Neural progenitor cell (in vitro differentiated cells): Measurements from ENCODE around the gene LDLRAD4. TPM values are rescaled to one million over a fixed set of nuclear protein-coding genes. Genes with fewer than 3 reads are reported as not detected.

ENCODE experiments used
- DNase-seq: peaks from one replicate; pipeline ENCODE4 v3.0.0-alpha.2; 2016; ENCODE audit warnings: low spot score
- H2AFZ ChIP-seq: fragments of 200-600 bp; sonication (generic); replicated peaks from 2 replicates; pipeline ENCODE4 v1.6.1; 2016; ENCODE audit warnings: antibody characterized with exemption
- H3F3A ChIP-seq: fragments of 200-600 bp; sonication (generic); 2 replicates; pipeline ENCODE4 v1.6.1; 2016; ENCODE audit warnings: antibody characterized with exemption, low read depth
- H3K27ac ChIP-seq: fragments of 200-600 bp; sonication (generic); 2 replicates; pipeline ENCODE4 v1.5.1; 2016; ENCODE audit warnings: mild to moderate bottlenecking
- H3K27me3 ChIP-seq: fragments of 200-600 bp; sonication (generic); 2 replicates; pipeline ENCODE4 v1.6.1; 2016; ENCODE audit warnings: mild to moderate bottlenecking, moderate library complexity
- H3K36me3 ChIP-seq: fragments of 200-600 bp; sonication (generic); 2 replicates; pipeline ENCODE4 v1.5.1; 2016
- H3K4me1 ChIP-seq: fragments of 200-600 bp; sonication (generic); 2 replicates; pipeline ENCODE4 v1.6.1; 2016; ENCODE audit warnings: mixed run types
- H3K4me2 ChIP-seq: fragments of 200-600 bp; sonication (generic); 2 replicates; pipeline ENCODE4 v1.6.1; 2016
- H3K4me3 ChIP-seq: fragments of 200-600 bp; sonication (generic); 2 replicates; pipeline ENCODE4 v1.5.1; 2016
- H3K79me2 ChIP-seq: fragments of 200-600 bp; sonication (generic); 2 replicates; pipeline ENCODE4 v1.6.1; 2016; ENCODE audit warnings: low read depth
- H3K9ac ChIP-seq: fragments of 200-600 bp; sonication (generic); 2 replicates; pipeline ENCODE4 v1.6.1; 2016
- H3K9me3 ChIP-seq: fragments of 200-600 bp; sonication (generic); 2 replicates; pipeline ENCODE4 v1.5.1; 2016; ENCODE audit warnings: low read depth
- H4K20me1 ChIP-seq: fragments of 200-600 bp; sonication (generic); 2 replicates; pipeline ENCODE4 v1.6.1; 2016; ENCODE audit warnings: low read depth
- H3K27ac Mint-ChIP-seq: 3 replicates; pipeline ENCODE4 v1.8.0; 2021; ENCODE audit warnings: mixed read lengths
- H3K27me3 Mint-ChIP-seq: 2 replicates; pipeline ENCODE4 v1.8.0; 2022; ENCODE audit warnings: low read depth, mild to moderate bottlenecking, inconsistent platforms, moderate library complexity, mixed read lengths; ENCODE audit not compliant: insufficient read depth
- H3K36me3 Mint-ChIP-seq: 3 replicates; pipeline ENCODE4 v1.8.0; 2021; ENCODE audit warnings: mixed read lengths
- H3K4me1 Mint-ChIP-seq: 3 replicates; pipeline ENCODE4 v1.8.0; 2021; ENCODE audit warnings: mixed read lengths
- H3K4me3 Mint-ChIP-seq: 3 replicates; pipeline ENCODE4 v1.8.0; 2021; ENCODE audit warnings: mild to moderate bottlenecking, moderate library complexity, mixed read lengths
- H3K9me3 Mint-ChIP-seq: 3 replicates; pipeline ENCODE4 v1.8.0; 2020; ENCODE audit warnings: mixed read lengths
- EZH2 ChIP-seq: fragments of 200-600 bp; sonication (generic); IDR thresholded peaks from 2 replicates; pipeline ENCODE4 v1.6.1; 2017; ENCODE audit warnings: antibody characterized with exemption, mild to moderate bottlenecking, moderate library complexity
- EZH2phosphoT487 ChIP-seq: fragments of 200-600 bp; sonication (generic); IDR thresholded peaks from 2 replicates; pipeline ENCODE4 v1.6.1; 2017; ENCODE audit warnings: antibody characterized with exemption
- total RNA-seq: library from RNA; depleted of rRNA; stranded (reverse); fragments of >200 nt; gene quantifications from 2 replicates; pipeline ENCODE4 v1.2.3, GENCODE V29; 2015; ENCODE audit warnings: low replicate concordance
- TF ChIP-seq, protein P1 (sequence below): fragments of 200-600 bp; sonication (generic); IDR thresholded peaks from 2 replicates; pipeline ENCODE4 v1.5.1; 2017; ENCODE audit warnings: antibody characterized with exemption, mild to moderate bottlenecking

LDLRAD4 gene
- total RNA-seq, 1 donor from 2014 or later, result 0.65 TPM

GRCh38 chr18:13225261-13225660 is 6.7 kb downstream of the LDLRAD4 start:
- no peaks in the 10 kb centered on the region for H3F3A ChIP-seq
- no peak overlapping the region for H2AFZ ChIP-seq
- H3K4me1 ChIP-seq, result peaks cover 19% of the 10 kb centered on the region
- no peaks in the 10 kb centered on the region for H4K20me1 ChIP-seq
- Mint-ChIP-seq H3K27ac (no peak overlapping the region), H3K4me1 (peaks cover 36% of the 10 kb centered on the region), H3K4me3 (no peak overlapping the region), H3K9me3 (no peaks in the 10 kb centered on the region), H3K36me3 (no peaks in the 10 kb centered on the region), H3K27me3 (peaks cover 5% of the 10 kb centered on the region)
- TF ChIP-seq, protein P1, sequence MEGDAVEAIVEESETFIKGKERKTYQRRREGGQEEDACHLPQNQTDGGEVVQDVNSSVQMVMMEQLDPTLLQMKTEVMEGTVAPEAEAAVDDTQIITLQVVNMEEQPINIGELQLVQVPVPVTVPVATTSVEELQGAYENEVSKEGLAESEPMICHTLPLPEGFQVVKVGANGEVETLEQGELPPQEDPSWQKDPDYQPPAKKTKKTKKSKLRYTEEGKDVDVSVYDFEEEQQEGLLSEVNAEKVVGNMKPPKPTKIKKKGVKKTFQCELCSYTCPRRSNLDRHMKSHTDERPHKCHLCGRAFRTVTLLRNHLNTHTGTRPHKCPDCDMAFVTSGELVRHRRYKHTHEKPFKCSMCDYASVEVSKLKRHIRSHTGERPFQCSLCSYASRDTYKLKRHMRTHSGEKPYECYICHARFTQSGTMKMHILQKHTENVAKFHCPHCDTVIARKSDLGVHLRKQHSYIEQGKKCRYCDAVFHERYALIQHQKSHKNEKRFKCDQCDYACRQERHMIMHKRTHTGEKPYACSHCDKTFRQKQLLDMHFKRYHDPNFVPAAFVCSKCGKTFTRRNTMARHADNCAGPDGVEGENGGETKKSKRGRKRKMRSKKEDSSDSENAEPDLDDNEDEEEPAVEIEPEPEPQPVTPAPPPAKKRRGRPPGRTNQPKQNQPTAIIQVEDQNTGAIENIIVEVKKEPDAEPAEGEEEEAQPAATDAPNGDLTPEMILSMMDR, result no peak
- TF ChIP-seq EZH2phosphoT487, result no peak
- TF ChIP-seq EZH2, result no peak
- no peak overlapping the region for H3K4me3 ChIP-seq
- no peaks in the 10 kb centered on the region for H3K9me3 ChIP-seq
- H3K27ac ChIP-seq, result no peak overlapping the region
- no peaks in the 10 kb centered on the region for H3K36me3 ChIP-seq
- no peak for DNase-seq
- H3K4me2 ChIP-seq, result no peak overlapping the region
- H3K27me3 ChIP-seq, result peaks cover 16% of the 10 kb centered on the region
- no peak overlapping the region for H3K9ac ChIP-seq
- H3K79me2 ChIP-seq, result no peaks in the 10 kb centered on the region

- H2AFZ ChIP-seq, result no peak overlapping the region
- Mint-ChIP-seq H3K4me3 (no peak overlapping the region), H3K27ac (peak overlapping the region; percentile 6), H3K9me3 (no peaks in the 10 kb centered on the region), H3K27me3 (peaks cover 4% of the 10 kb centered on the region), H3K36me3 (no peaks in the 10 kb centered on the region), H3K4me1 (peaks cover 27% of the 10 kb centered on the region)
- H3K27ac ChIP-seq, result no peak overlapping the region
- H3F3A ChIP-seq, result no peaks in the 10 kb centered on the region
- H3K36me3 ChIP-seq, result no peaks in the 10 kb centered on the region
- H3K4me2 ChIP-seq, result no peak overlapping the region
- TF ChIP-seq, protein P1, result no peak
- no peak for TF ChIP-seq EZH2
- no peak for TF ChIP-seq EZH2phosphoT487
- H3K27me3 ChIP-seq, result peaks cover 2% of the 10 kb centered on the region
- no peaks in the 10 kb centered on the region for H4K20me1 ChIP-seq
- no peak overlapping the region for H3K9ac ChIP-seq
- no peaks in the 10 kb centered on the region for H3K9me3 ChIP-seq
- H3K4me1 ChIP-seq, result peaks cover 19% of the 10 kb centered on the region
- no peaks in the 10 kb centered on the region for H3K79me2 ChIP-seq
- H3K4me3 ChIP-seq, result no peak overlapping the region
- no peak for DNase-seq
These were observed 8.1 kb downstream of the LDLRAD4 start for GRCh38 chr18:13226533-13227144.

- Histone ChIP-seq H2AFZ (no peak overlapping the region), H3K4me3 (no peak overlapping the region), H3K4me1 (peaks cover 9% of the 10 kb centered on the region), H4K20me1 (no peaks in the 10 kb centered on the region), H3K79me2 (no peaks in the 10 kb centered on the region), H3K9ac (no peak overlapping the region), H3K36me3 (no peaks in the 10 kb centered on the region), H3F3A (no peaks in the 10 kb centered on the region), H3K9me3 (no peaks in the 10 kb centered on the region), H3K4me2 (no peak overlapping the region), H3K27ac (no peak overlapping the region), H3K27me3 (no peaks in the 10 kb centered on the region)
- DNase-seq, result no peak
- peaks cover 20% of the 10 kb centered on the region for H3K4me1 Mint-ChIP-seq
- H3K36me3 Mint-ChIP-seq, result no peaks in the 10 kb centered on the region
- peaks cover 6% of the 10 kb centered on the region for H3K27me3 Mint-ChIP-seq
- no peak overlapping the region for H3K27ac Mint-ChIP-seq
- TF ChIP-seq, protein P1, result no peak
- TF ChIP-seq EZH2phosphoT487 (no peak), EZH2 (no peak)
- no peaks in the 10 kb centered on the region for H3K9me3 Mint-ChIP-seq
- no peak overlapping the region for H3K4me3 Mint-ChIP-seq
These were observed 9.3 kb downstream of the LDLRAD4 start for GRCh38 chr18:13227910-13228309.
